GM20000 (cell line): ENCODE data around the gene UBTD1.

Source experiments
- DNase-seq: peaks from one replicate; pipeline ENCODE4 v3.0.0; 2012; ENCODE audit warnings: low spot score
- TF ChIP-seq, protein P1 (sequence below): IDR thresholded peaks from 2 replicates; pipeline ENCODE4 v1.5.1; 2012; ENCODE audit warnings: mild to moderate bottlenecking, control low read depth; ENCODE audit errors: extremely low read depth, missing control alignments

UBTD1 gene

DNA sequence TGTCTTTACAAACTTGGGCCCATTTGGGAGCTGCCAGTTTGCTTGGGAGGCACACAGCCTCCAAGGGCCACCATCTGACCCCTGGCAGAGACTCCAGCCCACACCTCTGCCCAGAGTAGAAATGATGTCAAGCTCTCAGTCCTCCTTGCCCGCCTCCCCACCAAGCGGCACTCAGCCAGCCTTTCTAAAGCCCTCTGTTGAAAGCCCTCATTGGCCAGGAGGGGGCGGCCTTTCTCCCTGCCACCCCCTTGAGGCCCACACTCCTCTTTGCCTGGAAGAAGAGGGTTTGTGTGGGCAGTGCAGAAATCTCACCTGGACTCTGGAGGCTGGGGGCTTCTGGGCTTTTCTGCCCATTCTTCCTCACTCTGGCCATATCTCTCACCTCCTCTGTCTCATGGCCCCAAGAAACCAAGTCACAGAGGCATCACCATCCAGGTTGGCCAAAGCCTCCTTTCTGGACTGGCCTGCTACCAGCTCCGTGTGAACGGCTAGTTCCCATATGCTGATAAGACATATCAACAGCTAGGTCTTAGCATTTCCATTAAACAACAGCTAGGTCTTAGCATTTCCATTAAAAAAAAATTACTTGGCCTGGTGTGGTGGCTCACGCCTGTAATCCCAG, 36.1 kb downstream of the UBTD1 start:
- TF ChIP-seq, protein P1, sequence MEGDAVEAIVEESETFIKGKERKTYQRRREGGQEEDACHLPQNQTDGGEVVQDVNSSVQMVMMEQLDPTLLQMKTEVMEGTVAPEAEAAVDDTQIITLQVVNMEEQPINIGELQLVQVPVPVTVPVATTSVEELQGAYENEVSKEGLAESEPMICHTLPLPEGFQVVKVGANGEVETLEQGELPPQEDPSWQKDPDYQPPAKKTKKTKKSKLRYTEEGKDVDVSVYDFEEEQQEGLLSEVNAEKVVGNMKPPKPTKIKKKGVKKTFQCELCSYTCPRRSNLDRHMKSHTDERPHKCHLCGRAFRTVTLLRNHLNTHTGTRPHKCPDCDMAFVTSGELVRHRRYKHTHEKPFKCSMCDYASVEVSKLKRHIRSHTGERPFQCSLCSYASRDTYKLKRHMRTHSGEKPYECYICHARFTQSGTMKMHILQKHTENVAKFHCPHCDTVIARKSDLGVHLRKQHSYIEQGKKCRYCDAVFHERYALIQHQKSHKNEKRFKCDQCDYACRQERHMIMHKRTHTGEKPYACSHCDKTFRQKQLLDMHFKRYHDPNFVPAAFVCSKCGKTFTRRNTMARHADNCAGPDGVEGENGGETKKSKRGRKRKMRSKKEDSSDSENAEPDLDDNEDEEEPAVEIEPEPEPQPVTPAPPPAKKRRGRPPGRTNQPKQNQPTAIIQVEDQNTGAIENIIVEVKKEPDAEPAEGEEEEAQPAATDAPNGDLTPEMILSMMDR, result peak; percentile 61
- peak; percentile 78 for DNase-seq

DNA sequence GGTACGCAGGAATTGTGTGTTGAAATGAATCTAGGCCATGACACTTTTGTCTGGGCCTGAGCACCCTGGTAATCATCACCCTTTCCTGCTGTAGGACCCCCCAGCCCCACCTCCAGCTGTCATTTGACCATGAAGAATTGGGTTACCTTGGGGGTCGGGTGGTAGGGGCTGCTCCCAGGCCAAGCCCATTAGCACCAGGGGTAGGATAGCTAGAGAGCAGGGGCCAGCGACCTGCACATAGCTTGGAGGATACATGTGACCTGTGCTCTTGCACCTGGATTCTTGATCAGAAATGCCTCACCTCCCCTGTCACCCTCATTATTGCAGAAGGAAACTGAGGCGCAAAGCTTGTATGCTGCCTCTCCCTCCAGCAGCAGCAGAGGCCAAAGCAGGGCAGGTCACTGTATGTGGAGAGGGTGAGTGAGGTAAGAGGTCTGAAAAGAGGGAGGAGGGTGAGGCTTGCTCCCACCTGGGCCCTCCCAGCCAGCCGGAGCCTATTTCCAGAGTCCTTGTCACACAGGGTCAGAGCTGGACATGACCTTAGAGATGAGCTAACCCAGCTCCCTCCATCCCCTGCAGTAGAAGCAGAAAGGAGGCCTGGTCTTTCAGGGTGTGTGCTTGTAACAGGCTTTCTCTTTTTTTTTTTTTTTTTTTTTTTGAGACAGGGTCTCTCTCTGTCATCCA, 38.6 kb downstream of the UBTD1 start:
- TF ChIP-seq, protein P1, result no peak
- no peak for DNase-seq

DNA sequence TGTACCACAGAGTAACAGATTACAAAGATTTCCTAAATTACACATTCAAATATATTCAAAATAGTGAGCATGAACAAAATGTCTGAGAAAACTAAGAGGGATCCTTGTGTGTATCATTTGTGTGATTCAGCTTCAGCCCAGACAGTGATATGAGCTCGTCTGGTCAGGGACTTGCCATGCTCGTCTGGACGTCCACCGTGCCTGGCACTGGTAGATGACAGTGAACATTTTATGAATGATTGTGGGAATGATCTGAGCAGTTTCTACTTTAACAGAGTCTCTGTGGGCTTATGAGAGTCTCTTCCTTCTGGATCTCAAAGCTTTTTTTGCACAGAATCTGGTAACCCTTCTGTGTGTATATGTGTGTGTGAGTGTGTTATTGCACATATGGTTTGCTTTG, 39.7 kb downstream of the UBTD1 start:
- no peak for DNase-seq
- TF ChIP-seq, protein P1, result no peak

DNA sequence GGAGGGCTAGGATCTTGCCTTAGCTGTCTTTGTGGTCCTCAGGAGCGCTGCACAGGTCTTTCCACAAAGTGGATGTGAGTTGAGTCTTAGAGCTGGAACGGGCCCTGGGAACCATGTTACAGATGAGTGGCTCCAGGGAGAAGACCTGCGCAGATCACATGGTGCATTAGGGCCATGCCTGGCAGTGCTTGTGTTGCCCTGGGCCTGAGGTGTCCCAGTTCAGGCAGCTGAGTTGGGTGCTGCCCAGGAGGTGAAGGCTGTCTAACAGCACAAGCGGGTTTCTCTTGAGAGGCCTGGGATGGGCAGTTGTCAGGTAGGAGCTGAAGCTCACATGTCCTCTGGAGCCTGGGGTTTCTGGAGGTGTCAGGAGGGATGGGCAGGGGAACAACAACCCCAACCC, 40.1 kb downstream of the UBTD1 start:
- TF ChIP-seq, protein P1, result no peak
- DNase-seq, result no peak

DNA sequence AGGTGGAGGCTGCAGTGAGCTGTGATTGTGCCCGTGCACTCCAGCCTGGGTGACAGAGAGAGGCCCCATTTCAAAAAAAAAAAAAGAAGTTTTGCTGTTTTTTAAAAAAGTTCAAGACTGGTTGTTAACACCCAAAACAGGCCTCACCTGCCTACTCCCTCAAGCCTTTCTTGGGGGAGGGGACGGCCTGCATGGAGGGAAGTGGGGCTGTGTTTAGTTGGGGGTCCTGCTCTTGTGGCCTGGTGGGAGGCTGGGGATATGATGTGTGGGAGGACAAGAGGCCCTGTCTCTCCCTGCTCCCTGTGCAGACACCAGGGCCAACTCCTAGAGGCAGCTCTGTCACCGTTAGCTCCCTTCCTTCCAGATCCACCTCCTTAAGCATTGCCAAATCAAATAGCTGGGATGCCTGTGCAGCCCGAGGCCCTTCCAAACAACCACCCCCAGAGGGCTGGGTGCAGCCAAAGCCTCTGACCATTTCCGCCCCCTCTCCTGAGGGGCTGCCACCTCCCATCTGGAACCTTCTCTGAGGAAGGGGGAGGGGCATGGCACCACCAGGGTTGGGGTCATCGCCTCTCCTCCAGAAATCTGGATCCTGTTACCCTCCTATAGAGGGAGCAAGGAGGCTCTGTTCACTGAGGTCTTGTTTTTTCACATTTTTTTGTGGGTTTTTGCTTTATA, 40.9 kb downstream of the UBTD1 start:
- no peak for DNase-seq
- TF ChIP-seq, protein P1, result no peak

- DNase-seq, result no peak
- TF ChIP-seq, protein P1, result no peak
Measured at GRCh38 chr10:97540669-97541500, 42.2 kb downstream of the UBTD1 start.
